ENCODE results near the gene FOCAD. TPM values are rescaled to one million over a fixed set of nuclear protein-coding genes. Genes with fewer than 3 reads are reported as not detected.
A peak's percentile ranks its signal among the peaks of the same experiment; 100 is the strongest.
"Not testable (repeated sequence)": the region's sequence is repeated elsewhere in the genome, so short reads cannot be mapped to it uniquely, and the experiment has no call there.

The FOCAD gene
- total RNA-seq, 2 donors from 2014 or later, result 21.5 to 85.7 TPM

DNA sequence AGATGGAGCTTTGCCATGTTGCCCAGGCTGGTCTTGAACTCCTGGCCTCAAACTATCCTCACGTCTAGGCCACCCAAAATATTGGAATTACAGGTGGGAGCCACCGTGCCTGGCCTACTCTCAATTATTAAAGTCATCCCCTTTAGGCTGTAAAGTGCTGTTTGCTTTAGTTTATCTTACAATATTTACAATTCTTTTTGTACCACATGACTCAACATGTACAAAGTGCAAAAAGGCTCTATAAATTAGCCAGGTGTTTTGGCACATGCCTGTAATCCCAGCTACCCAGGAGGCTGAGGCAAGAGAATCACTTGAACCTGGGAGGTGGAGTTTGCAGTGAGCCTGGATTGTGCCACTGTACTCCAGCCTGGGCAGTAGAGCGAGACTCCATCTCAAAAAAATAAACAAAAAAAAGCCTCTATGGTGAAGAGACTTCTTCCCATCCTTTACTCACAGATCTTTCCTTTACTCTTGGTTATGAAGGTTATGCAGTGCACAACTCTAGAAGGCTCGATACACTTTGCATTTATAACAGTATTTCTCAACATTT is 33.2 kb upstream of the FOCAD start:
- DNase-seq (no peak), ATAC-seq (no peak)
- no peaks in the 10 kb centered on the region for H3K27me3 ChIP-seq
- H3K4me1 ChIP-seq, result peaks cover 6% of the 10 kb centered on the region
- H3K4me3 ChIP-seq, result no peak overlapping the region
- TF ChIP-seq, protein P1, sequence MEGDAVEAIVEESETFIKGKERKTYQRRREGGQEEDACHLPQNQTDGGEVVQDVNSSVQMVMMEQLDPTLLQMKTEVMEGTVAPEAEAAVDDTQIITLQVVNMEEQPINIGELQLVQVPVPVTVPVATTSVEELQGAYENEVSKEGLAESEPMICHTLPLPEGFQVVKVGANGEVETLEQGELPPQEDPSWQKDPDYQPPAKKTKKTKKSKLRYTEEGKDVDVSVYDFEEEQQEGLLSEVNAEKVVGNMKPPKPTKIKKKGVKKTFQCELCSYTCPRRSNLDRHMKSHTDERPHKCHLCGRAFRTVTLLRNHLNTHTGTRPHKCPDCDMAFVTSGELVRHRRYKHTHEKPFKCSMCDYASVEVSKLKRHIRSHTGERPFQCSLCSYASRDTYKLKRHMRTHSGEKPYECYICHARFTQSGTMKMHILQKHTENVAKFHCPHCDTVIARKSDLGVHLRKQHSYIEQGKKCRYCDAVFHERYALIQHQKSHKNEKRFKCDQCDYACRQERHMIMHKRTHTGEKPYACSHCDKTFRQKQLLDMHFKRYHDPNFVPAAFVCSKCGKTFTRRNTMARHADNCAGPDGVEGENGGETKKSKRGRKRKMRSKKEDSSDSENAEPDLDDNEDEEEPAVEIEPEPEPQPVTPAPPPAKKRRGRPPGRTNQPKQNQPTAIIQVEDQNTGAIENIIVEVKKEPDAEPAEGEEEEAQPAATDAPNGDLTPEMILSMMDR (IDR thresholded peaks at IDR 0.05), result no peak
- TF ChIP-seq POLR2A (IDR thresholded peaks at IDR 0.05), result no peak
- intact Hi-C loops (cut with DNase I), result no loop called here
- no peaks in the 10 kb centered on the region for H3K9me3 ChIP-seq
- no peak overlapping the region for H3K27ac ChIP-seq
- 55 to 62% methylated on average over 4 of the region's 4 CpGs for WGBS, 2 donors
- H3K36me3 ChIP-seq (replicated peaks in 1 of 2; ENCODE audit: insufficient read depth in 1 of 2, low read depth in 2 of 2), result no peaks in the 10 kb centered on the region

DNA sequence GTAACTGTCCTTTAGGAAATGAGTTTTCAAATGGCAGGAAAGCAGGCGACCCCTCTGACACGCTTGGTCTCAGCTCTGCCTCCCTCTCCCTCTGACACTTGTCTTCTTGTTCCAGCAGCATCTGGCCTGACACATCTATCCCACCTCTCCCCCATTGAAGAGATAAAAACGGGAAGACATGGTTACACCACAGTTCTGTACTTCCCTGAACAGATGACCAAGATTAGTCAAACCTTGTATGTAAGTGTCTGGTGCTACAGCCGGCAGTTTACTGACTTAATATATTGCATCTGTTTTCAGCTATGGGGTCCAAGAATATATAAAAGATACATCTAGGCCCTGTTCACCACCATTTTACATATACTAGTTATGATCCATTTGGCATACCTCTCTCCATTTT is 32.1 kb upstream of the FOCAD start:
- intact Hi-C loops (cut with DNase I), result no loop called here
- Histone ChIP-seq H3K36me3 (replicated peaks in 1 of 2; ENCODE audit: insufficient read depth in 1 of 2, low read depth in 2 of 2) (no peaks in the 10 kb centered on the region), H3K27me3 (no peaks in the 10 kb centered on the region), H3K4me3 (no peak overlapping the region), H3K9me3 (no peaks in the 10 kb centered on the region), H3K4me1 (peaks cover 6% of the 10 kb centered on the region), H3K27ac (no peak overlapping the region)
- TF ChIP-seq POLR2A (IDR thresholded peaks at IDR 0.05), result no peak
- TF ChIP-seq, protein P1 (IDR thresholded peaks at IDR 0.05), result no peak
- no peak for DNase-seq
- no peak for ATAC-seq
- 74 to 78% methylated on average over 4 of the region's 4 CpGs for WGBS, 2 donors

DNA sequence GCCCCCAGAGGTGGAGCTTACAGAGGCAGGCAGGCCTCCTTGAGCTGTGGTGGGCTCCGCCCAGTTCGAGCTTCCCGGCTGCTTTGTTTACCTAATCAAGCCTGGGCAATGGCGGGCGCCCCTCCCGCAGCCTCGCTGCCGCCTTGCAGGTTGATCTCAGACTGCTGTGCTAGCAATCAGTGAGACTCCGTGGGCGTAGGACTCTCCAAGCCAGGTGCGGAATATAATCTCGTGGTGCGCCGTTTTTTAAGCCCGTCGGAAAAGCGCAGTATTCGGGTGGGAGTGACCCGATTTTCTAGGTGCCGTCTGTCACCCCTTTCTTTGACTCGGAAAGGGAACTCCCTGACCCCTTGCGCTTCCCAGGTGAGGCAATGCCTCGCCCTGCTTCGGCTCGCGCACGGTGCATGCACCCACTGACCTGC is 25.8 kb upstream of the FOCAD start:
- Histone ChIP-seq H3K4me1 (peaks cover 33% of the 10 kb centered on the region), H3K27ac (peak overlapping the region; percentile 23 to 70 (median 48)), H3K4me3 (peak overlapping the region in 1 of 2 donors; percentile 51)
- WGBS, 2 donors, result 26 to 39% methylated on average over 25 to 26 of the region's 27 CpGs
- H3K9me3 ChIP-seq; intact Hi-C loops (cut with DNase I); ATAC-seq; H3K27me3 ChIP-seq; H3K36me3 ChIP-seq (replicated peaks in 1 of 2; ENCODE audit: insufficient read depth in 1 of 2, low read depth in 2 of 2): not testable (repeated sequence)
- TF ChIP-seq POLR2A (IDR thresholded peaks at IDR 0.05), result peak; percentile 25 to 64 (median 58)
- DNase-seq, result peak; percentile 28 to 58 (median 28)

DNA sequence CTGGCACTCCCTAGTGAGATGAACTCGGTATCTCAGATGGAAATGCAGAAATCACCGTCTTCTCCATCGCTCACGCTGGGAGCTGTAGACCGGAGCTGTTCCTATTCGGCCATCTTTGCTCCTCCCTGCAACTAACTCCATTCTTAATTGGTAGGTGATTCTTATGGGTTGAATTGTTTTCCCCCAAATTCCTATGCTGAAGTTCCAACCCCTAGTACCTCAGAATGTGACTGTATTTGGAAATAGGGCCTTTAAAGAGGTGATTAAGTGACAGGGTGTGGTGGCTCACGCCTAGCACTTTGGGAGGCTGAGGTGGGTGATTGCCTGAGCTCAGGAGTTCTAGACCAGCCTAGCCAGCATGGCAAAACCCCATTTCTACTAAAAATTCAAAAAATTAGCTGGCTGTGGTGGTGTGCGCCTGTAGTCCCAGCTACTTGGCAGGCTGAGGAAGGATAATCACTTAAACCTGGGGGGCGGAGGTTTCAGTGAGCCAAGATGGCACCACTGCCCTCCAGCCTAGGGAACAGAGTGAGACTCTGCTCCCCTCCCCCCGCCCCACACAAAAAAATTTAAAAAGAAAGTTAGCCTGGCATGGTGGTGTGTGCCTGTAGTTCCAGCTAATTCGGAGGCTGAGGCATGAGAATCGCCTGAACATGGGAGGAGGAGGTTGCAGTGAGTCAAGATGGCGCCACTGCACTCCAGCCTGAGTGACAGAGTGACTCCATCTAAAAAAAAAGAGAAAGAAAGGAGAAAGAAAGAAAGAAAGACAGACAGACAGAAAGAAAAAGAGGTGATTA is 25.2 kb upstream of the FOCAD start:
- 63 to 69% methylated on average over 13 of the region's 13 CpGs for WGBS, 2 donors
- ATAC-seq (peak; percentile 35), DNase-seq (no peak)
- H3K36me3 ChIP-seq (replicated peaks in 1 of 2; ENCODE audit: insufficient read depth in 1 of 2, low read depth in 2 of 2), result no peaks in the 10 kb centered on the region
- H3K27me3 ChIP-seq, result no peaks in the 10 kb centered on the region
- H3K4me1 ChIP-seq, result peaks cover 33% of the 10 kb centered on the region
- TF ChIP-seq, protein P1 (IDR thresholded peaks at IDR 0.05), result no peak
- TF ChIP-seq POLR2A (IDR thresholded peaks at IDR 0.05), result no peak
- peak overlapping the region; percentile 23 to 70 (median 48) for H3K27ac ChIP-seq
- H3K4me3 ChIP-seq, result peak overlapping the region in 1 of 2 donors; percentile 51
- H3K9me3 ChIP-seq, result no peaks in the 10 kb centered on the region
- intact Hi-C loops (cut with DNase I), result no loop called here

DNA sequence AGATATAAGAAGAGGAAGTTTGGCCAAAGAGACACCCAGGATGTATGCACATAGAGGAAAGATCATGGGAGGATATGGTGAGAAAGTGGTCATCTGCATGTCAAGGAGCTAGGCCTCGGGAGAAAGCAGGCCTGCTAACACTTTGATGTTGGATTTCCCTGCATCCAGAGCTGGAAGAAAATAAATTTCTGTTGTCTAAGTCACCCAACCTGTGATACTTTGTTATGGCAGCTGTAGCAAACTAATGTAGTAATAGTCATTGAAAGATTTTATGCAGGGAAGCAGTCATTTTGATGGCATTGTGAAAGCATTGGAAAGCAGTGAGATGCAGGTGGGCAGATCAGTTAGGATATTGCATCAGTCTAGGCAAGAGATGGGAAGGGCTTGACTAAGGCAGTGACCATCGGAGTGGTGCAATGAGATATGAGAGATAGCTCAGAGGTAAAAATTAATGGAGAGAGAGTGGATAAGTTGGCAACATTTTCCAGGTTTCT is 24.5 kb upstream of the FOCAD start:
- 50 to 64% methylated on average over 2 of the region's 2 CpGs for WGBS, 2 donors
- DNase-seq (no peak), ATAC-seq (no peak)
- Histone ChIP-seq H3K36me3 (replicated peaks in 1 of 2; ENCODE audit: insufficient read depth in 1 of 2, low read depth in 2 of 2) (no peaks in the 10 kb centered on the region), H3K9me3 (no peaks in the 10 kb centered on the region), H3K4me3 (no peak overlapping the region), H3K27me3 (no peaks in the 10 kb centered on the region), H3K4me1 (peaks cover 33% of the 10 kb centered on the region), H3K27ac (no peak overlapping the region)
- no peak for TF ChIP-seq POLR2A (IDR thresholded peaks at IDR 0.05)
- TF ChIP-seq, protein P1 (IDR thresholded peaks at IDR 0.05), result no peak
- intact Hi-C loops (cut with DNase I), result no loop called here

All from body of pancreas (tissue), 4 donors.